Fibroblast of skin of abdomen (primary cell): ENCODE results near the gene MYO1D.

Experiments used
- DNase-seq: peaks from one replicate; pipeline ENCODE4 v3.0.0-alpha.2; 2013

MYO1D gene

DNA sequence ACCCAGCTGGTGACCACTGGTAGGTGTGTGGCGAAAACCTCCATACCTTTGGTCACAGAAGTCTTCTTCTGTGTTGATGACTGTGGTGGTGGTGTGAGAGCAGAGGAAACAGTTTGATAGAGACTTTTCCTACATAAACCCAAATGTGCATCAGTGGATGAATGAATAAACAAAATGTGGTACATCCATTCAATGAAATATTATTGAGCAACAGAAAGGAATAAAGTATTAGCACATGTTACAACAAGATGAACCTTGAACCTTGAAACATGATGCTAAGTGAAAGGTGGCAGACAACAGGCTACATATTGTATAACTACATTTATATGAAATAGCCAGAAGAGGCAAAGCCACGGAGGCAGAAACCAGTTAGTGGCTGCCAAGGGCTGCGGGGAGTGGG is 374.9 kb downstream of the MYO1D start:
- DNase-seq: no peak

GRCh38 chr17:32498391-32498790 is 378.5 kb downstream of the MYO1D start:
- DNase-seq: peak; percentile 5

- DNase-seq: peak; percentile 26
Observed at GRCh38 chr17:32497431-32498205, 379.3 kb downstream of the MYO1D start.

DNA sequence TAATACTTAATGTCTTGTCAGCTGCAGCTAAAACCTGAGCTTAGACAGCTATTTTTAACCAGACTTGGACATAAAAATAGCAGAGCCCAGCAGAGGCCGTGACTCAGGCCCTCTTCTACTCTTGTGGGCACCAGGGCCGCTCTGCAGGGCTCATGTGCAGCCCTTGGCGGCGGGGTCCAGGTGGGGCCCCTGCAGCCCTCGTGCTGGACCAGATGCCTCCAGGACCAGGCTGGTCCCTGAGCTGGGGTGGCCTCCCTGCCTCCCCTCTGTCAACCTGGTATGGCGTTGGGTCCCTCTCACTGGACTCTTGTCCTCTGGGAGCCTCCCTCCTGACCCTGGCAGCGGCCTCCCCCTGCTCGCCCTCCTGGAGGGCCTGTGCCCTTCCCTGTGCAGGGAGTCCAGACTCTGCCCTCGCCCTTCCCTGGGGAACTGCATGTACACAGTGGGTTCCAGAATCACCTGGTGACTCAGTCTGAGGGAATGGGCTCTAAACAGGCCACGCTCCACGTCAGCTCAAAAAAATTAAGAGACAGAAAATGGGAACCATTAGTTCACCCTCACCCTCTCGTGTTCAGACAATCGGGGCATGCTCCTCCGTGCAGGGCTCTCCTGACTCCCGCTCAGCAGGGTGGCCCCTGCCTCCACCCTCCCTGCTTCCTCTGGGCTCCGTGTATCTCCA is 380.4 kb downstream of the MYO1D start:
- DNase-seq: peak; percentile 85

DNA sequence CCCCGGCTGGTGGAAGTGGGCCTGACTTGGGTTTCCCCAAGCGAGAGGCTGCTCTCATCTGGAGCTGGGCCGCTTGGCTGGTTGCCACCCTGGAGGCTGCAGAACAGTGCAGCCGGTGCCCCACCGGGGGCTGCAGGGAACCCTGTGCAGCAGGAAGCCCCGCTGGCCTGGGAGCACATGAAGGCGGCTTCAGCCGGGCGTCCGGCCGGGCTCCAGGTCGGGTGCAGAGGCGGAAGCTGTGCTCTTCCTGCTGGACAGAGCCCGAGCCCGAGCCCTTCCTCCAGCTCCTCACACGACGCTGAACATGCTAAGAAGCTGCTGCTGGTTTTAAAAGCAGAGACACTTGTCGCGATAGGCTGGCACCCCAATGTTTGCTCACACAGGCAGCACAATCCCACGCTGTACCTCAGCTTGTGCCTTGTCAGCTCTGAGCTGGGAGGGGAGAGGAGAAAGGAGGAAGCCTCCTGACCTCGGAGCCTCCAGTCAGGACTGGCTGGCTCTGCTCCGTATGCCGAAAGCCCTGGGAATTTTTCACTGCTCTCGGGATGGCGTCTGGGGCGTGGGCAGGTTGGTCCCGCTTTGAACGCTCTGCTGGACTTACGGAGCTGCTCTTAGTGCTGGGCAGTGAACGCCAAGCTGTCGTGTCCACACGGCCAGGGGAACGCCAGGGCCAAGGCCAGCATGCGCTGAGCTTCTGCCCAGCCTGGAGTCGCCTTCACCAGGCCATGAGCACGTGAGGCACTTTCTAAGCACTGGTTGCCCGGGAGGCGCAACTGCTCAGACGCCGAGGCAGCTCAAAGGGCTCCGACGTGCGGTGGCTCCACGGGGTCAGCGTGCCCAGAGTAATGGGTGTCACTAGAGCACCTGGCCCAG is 381.3 kb downstream of the MYO1D start:
- peak; percentile 13 for DNase-seq

- no peak for DNase-seq
Observed at GRCh38 chr17:32494621-32495358, 382.1 kb downstream of the MYO1D start.

GRCh38 chr17:32493976-32494513 is 382.9 kb downstream of the MYO1D start:
- no peak for DNase-seq

DNA sequence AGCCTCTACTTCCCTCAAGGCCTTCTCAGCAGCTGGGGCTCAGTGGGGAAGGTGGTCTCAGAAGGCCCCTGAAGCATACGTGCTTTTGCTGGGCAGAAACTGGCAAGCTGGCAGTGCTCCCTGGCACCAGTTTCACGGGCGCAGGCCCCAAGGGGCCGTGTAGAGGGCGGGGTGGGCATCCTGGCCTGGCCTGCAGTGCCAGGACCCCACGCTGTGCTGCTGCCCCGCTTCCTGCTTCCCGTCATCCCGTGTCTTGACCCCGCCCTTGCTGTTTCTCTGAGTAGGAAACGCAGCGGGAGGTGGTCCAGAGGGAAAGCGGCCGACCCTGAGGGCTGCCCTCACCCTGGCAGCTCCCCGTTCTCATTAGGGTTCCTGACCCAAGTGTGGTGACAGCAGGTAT is 383.4 kb downstream of the MYO1D start:
- no peak for DNase-seq

GRCh38 chr17:32492648-32493289 is 384.2 kb downstream of the MYO1D start:
- DNase-seq: no peak

- no peak for DNase-seq
Observed at GRCh38 chr17:32492264-32492589, 384.7 kb downstream of the MYO1D start.

- no peak for DNase-seq
Observed at GRCh38 chr17:32491371-32492263, 385.3 kb downstream of the MYO1D start.

DNA sequence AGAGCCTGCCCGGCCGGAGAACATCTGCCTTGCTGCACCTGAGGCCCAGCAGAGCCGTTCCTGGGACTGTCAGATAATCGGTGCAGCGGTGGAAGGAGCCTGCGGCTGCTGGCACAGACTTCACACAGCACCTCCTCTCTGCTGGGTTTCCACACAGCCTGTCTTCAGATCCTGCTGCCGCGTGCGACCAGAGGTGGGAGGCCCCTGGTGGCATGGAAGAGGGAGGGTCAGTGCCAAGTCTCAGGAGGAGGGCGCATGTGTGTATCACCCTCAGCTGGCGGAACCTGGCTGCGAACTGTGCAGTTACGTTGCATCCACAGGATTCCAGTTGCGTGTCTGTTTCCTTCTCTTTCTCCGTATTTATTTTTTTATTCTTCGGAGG is 386.8 kb downstream of the MYO1D start:
- DNase-seq: no peak

GRCh38 chr17:32489320-32490100 is 387.4 kb downstream of the MYO1D start:
- DNase-seq: no peak

DNA sequence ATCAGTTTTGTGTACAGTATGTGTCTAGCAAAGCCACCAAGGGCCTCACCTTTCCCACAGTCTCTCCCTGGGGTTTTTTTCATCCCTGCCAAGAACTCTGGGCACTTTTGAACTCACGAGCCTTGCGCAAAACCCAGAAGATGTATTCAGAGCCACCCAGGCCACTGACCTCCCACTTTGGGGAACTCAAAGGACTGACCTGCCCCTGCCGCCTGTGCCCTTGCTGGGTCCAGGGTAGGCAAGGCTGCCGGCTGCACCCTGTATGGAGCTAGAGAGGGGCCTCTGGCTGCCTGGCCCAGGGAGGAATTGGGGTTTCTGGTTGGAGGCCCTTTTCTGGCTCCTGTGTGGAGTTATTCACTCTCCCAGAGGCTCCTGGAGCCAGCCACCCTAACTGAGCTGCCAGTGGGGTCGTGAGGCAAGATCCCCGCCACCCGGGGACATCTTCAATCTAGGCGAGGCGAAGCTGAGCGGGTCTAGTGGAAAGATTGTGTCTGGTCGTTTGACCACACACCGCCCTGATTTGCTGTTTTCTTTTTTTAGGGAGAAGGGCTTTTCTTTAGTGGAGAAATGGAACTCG is 388.2 kb downstream of the MYO1D start:
- DNase-seq: no peak

- DNase-seq: no peak
Observed at GRCh38 chr17:32488177-32488542, 388.8 kb downstream of the MYO1D start.

DNA sequence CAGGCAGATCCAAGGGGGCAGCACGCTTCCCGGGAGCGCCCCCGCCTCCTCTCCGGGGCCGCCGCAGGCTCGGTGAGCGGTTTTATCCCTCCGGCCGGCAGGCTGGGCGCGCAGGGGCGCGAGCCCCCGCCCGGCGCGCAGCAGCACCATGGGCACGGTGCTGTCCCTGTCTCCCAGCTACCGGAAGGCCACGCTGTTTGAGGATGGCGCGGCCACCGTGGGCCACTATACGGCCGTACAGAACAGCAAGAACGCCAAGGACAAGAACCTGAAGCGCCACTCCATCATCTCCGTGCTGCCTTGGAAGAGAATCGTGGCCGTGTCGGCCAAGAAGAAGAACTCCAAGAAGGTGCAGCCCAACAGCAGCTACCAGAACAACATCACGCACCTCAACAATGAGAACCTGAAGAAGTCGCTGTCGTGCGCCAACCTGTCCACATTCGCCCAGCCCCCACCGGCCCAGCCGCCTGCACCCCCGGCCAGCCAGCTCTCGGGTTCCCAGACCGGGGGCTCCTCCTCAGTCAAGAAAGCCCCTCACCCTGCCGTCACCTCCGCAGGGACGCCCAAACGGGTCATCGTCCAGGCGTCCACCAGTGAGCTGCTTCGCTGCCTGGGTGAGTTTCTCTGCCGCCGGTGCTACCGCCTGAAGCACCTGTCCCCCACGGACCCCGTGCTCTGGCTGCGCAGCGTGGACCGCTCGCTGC is 389.3 kb downstream of the MYO1D start:
- peak; percentile 10 for DNase-seq

GRCh38 chr17:32486701-32487472 is 390.0 kb downstream of the MYO1D start, which contains the start of gene CDK5R1:
Gene CDK5R1, plus strand, starts transcription at chr17:32486993. Its CDS starts 628 bp downstream, at chr17:32487621.
- DNase-seq: peak; percentile 71

DNA sequence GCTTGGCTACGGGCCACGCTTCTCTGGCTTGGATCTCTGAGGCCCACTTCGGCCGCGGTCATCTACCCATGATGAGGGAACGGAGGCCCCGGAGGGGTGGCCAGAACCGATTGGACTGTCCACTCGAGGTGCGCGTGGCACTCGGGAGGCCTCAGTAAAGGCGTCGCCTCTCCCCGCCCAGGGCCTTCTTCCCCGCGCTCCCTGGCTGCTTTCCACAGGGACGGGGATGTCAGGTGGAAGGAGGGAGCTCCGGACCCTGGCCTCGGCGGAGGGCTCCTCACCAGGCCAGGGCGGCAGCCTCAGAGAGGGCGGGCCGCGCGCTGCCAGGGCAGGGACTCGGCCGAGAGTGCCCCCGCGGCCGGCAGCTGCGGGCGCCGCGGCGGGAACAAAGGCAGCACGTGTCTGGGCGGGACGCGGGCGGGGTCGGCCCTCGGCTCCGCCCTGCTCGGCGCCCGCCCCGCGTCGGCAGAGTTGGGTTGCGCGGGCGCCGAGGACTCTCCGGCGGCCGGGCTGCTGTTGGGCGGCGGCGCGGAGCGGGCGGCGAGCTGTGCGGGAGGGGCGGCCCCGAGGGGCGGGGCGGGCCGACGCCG is 390.7 kb downstream of the MYO1D start:
- peak; percentile 69 for DNase-seq
